B cell (primary cell): ENCODE measurements around the gene NMNAT2. TPM values are rescaled to one million over a fixed set of nuclear protein-coding genes. Genes with fewer than 3 reads are reported as not detected.

Experiments
- ATAC-seq: fragments of 200-7000 bp; cut with Tn5 transposase; one replicate; pipeline ENCODE4 v1.10.0; 2021; ENCODE audit warnings: low read depth, mild to moderate bottlenecking, moderate number of reproducible peaks, moderate library complexity
- CTCF ChIA-PET: fragments of 350-600 bp; sonication (Branson Sonifier 250); formaldehyde crosslinking; loops from one replicate; lab custom pipeline; 2021; ENCODE audit warnings: antibody characterized with exemption, inconsistent platforms; lab: Charles Lee
- POLR2A ChIA-PET: fragments of 350-600 bp; sonication (Branson Sonifier 250); formaldehyde crosslinking; loops from one replicate; lab custom pipeline; 2021; ENCODE audit warnings: antibody characterized with exemption; lab: Charles Lee
- DNase-seq: peaks from one replicate; pipeline ENCODE4 v3.0.0; 2013
- H2AFZ ChIP-seq: 2 replicates; pipeline ENCODE4 v1.6.1; 2012; ENCODE audit warnings: mild to moderate bottlenecking, low read depth, low read length; ENCODE audit not compliant: insufficient read depth, poor library complexity, severe bottlenecking
- H3K27ac ChIP-seq, 2 donors: 1 replicate in 1 of 2; 2 replicates in 1 of 2; pipeline ENCODE4 v1.5.1; 2012 to 2013; ENCODE audit warnings: low read length in 2 of 2, mild to moderate bottlenecking in 2 of 2, moderate library complexity in 1 of 2
- H3K27me3 ChIP-seq, 4 experiments: fragments of 200-600 bp in 1 of 4; sonication (generic) in 1 of 4; replicated peaks in 1 of 4; 1 replicate in 2 of 4; 2 replicates in 2 of 4; pipeline versions ENCODE4 v1.6.1 to v1.7.0; 2013 to 2016; ENCODE audit warnings: low read length in 3 of 4, mild to moderate bottlenecking in 2 of 4, mixed read lengths in 1 of 4, moderate library complexity in 1 of 4; ENCODE audit not compliant: insufficient read depth in 4 of 4, control insufficient read depth in 3 of 4; ENCODE audit errors: control extremely low read depth in 1 of 4
- H3K36me3 ChIP-seq, 2 experiments: replicated peaks in 1 of 2; 1 replicate in 1 of 2; 2 replicates in 1 of 2; pipeline versions ENCODE4 v1.6.1 to v1.7.1; 2013; ENCODE audit warnings: low read length in 1 of 2; ENCODE audit not compliant: insufficient read depth in 2 of 2, control insufficient read depth in 1 of 2; ENCODE audit errors: control extremely low read depth in 1 of 2, extremely low read depth in 1 of 2
- H3K4me1 ChIP-seq, 2 donors: fragments of 200-600 bp in 1 of 2; sonication (generic) in 1 of 2; 1 replicate in 1 of 2; 2 replicates in 1 of 2; pipeline versions ENCODE4 v1.5.1 to v1.6.1; 2013 to 2017; ENCODE audit warnings: low read length in 2 of 2; ENCODE audit not compliant: control insufficient read depth in 2 of 2, insufficient read depth in 2 of 2
- H3K4me2 ChIP-seq: replicated peaks from 2 replicates; pipeline ENCODE3; 2012; ENCODE audit warnings: mild to moderate bottlenecking, low read depth, low read length; ENCODE audit not compliant: poor library complexity, severe bottlenecking
- H3K4me3 ChIP-seq, 5 experiments: fragments of 200-600 bp in 1 of 5; sonication (generic) in 1 of 5; 1 replicate in 3 of 5; 2 replicates in 2 of 5; pipeline versions ENCODE4 v1.5.1 to v1.7.0; 2011 to 2016; ENCODE audit warnings: low read length in 4 of 5, mild to moderate bottlenecking in 4 of 5, low read depth in 2 of 5, control low read depth in 1 of 5, moderate library complexity in 1 of 5; ENCODE audit not compliant: insufficient read depth in 1 of 5; ENCODE audit errors: control extremely low read depth in 1 of 5, extremely low read depth in 1 of 5
- H3K79me2 ChIP-seq: fragments of 200-600 bp; sonication (generic); one replicate; pipeline ENCODE4 v1.6.0; 2016; ENCODE audit warnings: low read length; ENCODE audit not compliant: control insufficient read depth, insufficient read depth
- H3K9ac ChIP-seq: fragments of 200-600 bp; sonication (generic); 2 replicates; pipeline ENCODE4 v1.6.1; 2017; ENCODE audit warnings: mild to moderate bottlenecking, low read length, moderate library complexity
- H3K9me3 ChIP-seq, 3 donors: one replicate each; pipeline versions ENCODE4 v1.6.1 to v1.7.1; 2013; ENCODE audit warnings: low read length in 2 of 3; ENCODE audit not compliant: control insufficient read depth in 2 of 3, insufficient read depth in 1 of 3; ENCODE audit errors: control extremely low read depth in 1 of 3
- H4K20me1 ChIP-seq: 2 replicates; pipeline ENCODE4 v1.6.0; 2012; ENCODE audit warnings: mild to moderate bottlenecking, low read length; ENCODE audit not compliant: insufficient read depth, control insufficient read depth, poor library complexity, severe bottlenecking
- H3K27ac Mint-ChIP-seq: one replicate; pipeline ENCODE4 v1.8.0; 2021; ENCODE audit warnings: mixed read lengths
- H3K27me3 Mint-ChIP-seq: one replicate; pipeline ENCODE4 v1.8.0; 2021; ENCODE audit warnings: mixed read lengths
- H3K4me1 Mint-ChIP-seq: one replicate; pipeline ENCODE4 v1.8.0; 2021; ENCODE audit warnings: mixed read lengths
- H3K4me3 Mint-ChIP-seq: one replicate; pipeline ENCODE4 v1.8.0; 2021; ENCODE audit warnings: mixed read lengths
- H3K9me3 Mint-ChIP-seq: one replicate; pipeline ENCODE4 v1.8.0; 2022; ENCODE audit warnings: mixed read lengths; ENCODE audit not compliant: insufficient read depth
- CTCF ChIP-seq: fragments of 200-600 bp; IDR thresholded peaks from one replicate; pipeline ENCODE4 v1.8.0; 2022; ENCODE audit warnings: antibody characterized with exemption, mild to moderate bottlenecking
- EZH2 ChIP-seq: IDR thresholded peaks from 2 replicates; pipeline ENCODE4 v1.6.1; 2012; ENCODE audit warnings: borderline replicate concordance, low read depth, mild to moderate bottlenecking, moderate library complexity, low read length; ENCODE audit not compliant: insufficient read depth, poor library complexity, severe bottlenecking
- WGBS: methylation state at CpG from one replicate; pipeline ENCODE4 v1.1.5; 2013; ENCODE audit warnings: missing lambda C conversion rate; ENCODE audit not compliant: insufficient coverage; 5-methylcytosine and 5-hydroxymethylcytosine counted together
- intact Hi-C: fragments of 100-400 bp; cut with micrococcal nuclease; formaldehyde crosslinking; loops from one replicate; pipeline ENCODE4 v1.10.0; 2022
- polyA plus RNA-seq: library from polyadenylated mRNA; depleted of rRNA; stranded (reverse); fragments of >200 nt; gene quantifications from 2 replicates; pipeline ENCODE4 v1.2.3, GENCODE V29; 2012
- total RNA-seq, 2 donors: library from RNA; stranded (reverse); fragments of 120-200 nt in 1 of 2; gene quantifications; 1 replicate in 1 of 2; 2 replicates in 1 of 2; pipeline versions ENCODE4 v1.2.3 to v1.2.4, GENCODE V29; 2013 to 2022

The NMNAT2 gene
- total and polyA plus RNA-seq, 2 donors (not counting 1 experiment from before 2014, with no cell fraction given): not detected

- Histone ChIP-seq H3K4me1 (no peaks in the 10 kb centered on the region), H3K4me2 (no peak overlapping the region), H3K9ac (no peak overlapping the region), H4K20me1 (no peaks in the 10 kb centered on the region), H3K27me3 (no peaks in the 10 kb centered on the region), H3K36me3 (no peaks in the 10 kb centered on the region), H2AFZ (no peak overlapping the region), H3K9me3 (no peaks in the 10 kb centered on the region), H3K79me2 (no peaks in the 10 kb centered on the region), H3K4me3 (no peak overlapping the region), H3K27ac (no peak overlapping the region)
- Mint-ChIP-seq H3K4me3 (no peak overlapping the region), H3K27ac (no peak overlapping the region), H3K4me1 (peaks cover 5% of the 10 kb centered on the region), H3K27me3 (peaks cover 12% of the 10 kb centered on the region), H3K9me3 (no peaks in the 10 kb centered on the region)
- ATAC-seq (no peak), DNase-seq (no peak)
- ChIA-PET CTCF (interaction anchor here (1.0 to 1.8 kb wide), 2 partner anchors 10 to 264 kb away, joined by 3 to 7 read pairs; no protein-coding TSS in a partner anchor), POLR2A (no interaction called here)
- intact Hi-C loops: no loop called here
- TF ChIP-seq EZH2 (no peak), CTCF (no peak)
- WGBS: 69% methylated on average over 2 of the region's 4 CpGs
Measured at GRCh38 chr1:183226361-183226760, 191.8 kb downstream of the NMNAT2 start.

- H3K27me3 ChIP-seq: no peaks in the 10 kb centered on the region
- no peaks in the 10 kb centered on the region for H3K79me2 ChIP-seq
- no peaks in the 10 kb centered on the region for H4K20me1 ChIP-seq
- ChIA-PET POLR2A (no interaction called here), CTCF (interaction anchor here (0.7 kb wide), 1 partner anchor 261 kb away, joined by 3 read pairs; no protein-coding TSS in a partner anchor)
- intact Hi-C loops: no loop called here
- no peak overlapping the region for H3K27ac ChIP-seq
- no peaks in the 10 kb centered on the region for H3K36me3 ChIP-seq
- H3K4me2 ChIP-seq: no peak overlapping the region
- ATAC-seq (no peak), DNase-seq (no peak)
- H3K27me3 Mint-ChIP-seq: peaks cover 27% of the 10 kb centered on the region
- no peak overlapping the region for H3K9ac ChIP-seq
- H3K4me1 Mint-ChIP-seq: peaks cover 9% of the 10 kb centered on the region
- H2AFZ ChIP-seq: no peak overlapping the region
- H3K4me3 Mint-ChIP-seq: no peak overlapping the region
- 74% methylated on average over 3 of the region's 3 CpGs for WGBS
- no peaks in the 10 kb centered on the region for H3K9me3 Mint-ChIP-seq
- no peak overlapping the region for H3K27ac Mint-ChIP-seq
- no peak overlapping the region for H3K4me3 ChIP-seq
- TF ChIP-seq EZH2 (no peak), CTCF (no peak)
- H3K9me3 ChIP-seq: no peaks in the 10 kb centered on the region
- peaks cover 0 to 4% of the 10 kb centered on the region in 2 donors for H3K4me1 ChIP-seq
Measured at GRCh38 chr1:183223467-183223866, 194.7 kb downstream of the NMNAT2 start.
